Thyroid gland (tissue), 4 donors: ENCODE results near the gene DAPK1. TPM values are rescaled to one million over a fixed set of nuclear protein-coding genes. Genes with fewer than 3 reads are reported as not detected.

Experiments
- DNase-seq, 2 donors: peaks; one replicate each; pipeline ENCODE4 v3.0.0-alpha.2; 2019
- H3K27ac ChIP-seq, 3 donors: fragments of 200-600 bp; sonication (generic); 1 replicate in 2 of 3; 2 replicates in 1 of 3; pipeline ENCODE4 v1.5.1; 2016 to 2019; ENCODE audit warnings: mild to moderate bottlenecking in 1 of 3, moderate library complexity in 1 of 3
- H3K27me3 ChIP-seq: fragments of 200-600 bp; sonication (generic); one replicate; pipeline ENCODE4 v1.5.1; 2019
- H3K36me3 ChIP-seq, 2 donors: fragments of 200-600 bp; sonication (generic); one replicate each; pipeline ENCODE4 v1.5.1; 2016 to 2019
- H3K4me1 ChIP-seq, 2 donors: fragments of 200-600 bp; sonication (generic); one replicate each; pipeline ENCODE4 v1.5.1; 2017 to 2019
- H3K4me3 ChIP-seq, 3 donors: fragments of 200-600 bp; sonication (generic); replicated peaks in 1 of 3; 1 replicate in 2 of 3; 2 replicates in 1 of 3; pipeline ENCODE4 v1.5.1; 2016; ENCODE audit warnings: mild to moderate bottlenecking in 1 of 3
- H3K9me3 ChIP-seq: fragments of 200-600 bp; sonication (generic); one replicate; pipeline ENCODE4 v1.5.1; 2017
- CTCF ChIP-seq, 6 experiments: fragments of 200-600 bp in 3 of 6; fragments of 450-650 bp in 3 of 6; sonication (generic) in 3 of 6; IDR thresholded peaks; one replicate each; pipeline ENCODE4 v1.5.1; 2016 to 2019; ENCODE audit warnings: antibody characterized with exemption in 6 of 6, mild to moderate bottlenecking in 2 of 6, inconsistent platforms in 1 of 6, moderate library complexity in 1 of 6
- POLR2A ChIP-seq, 2 donors: fragments of 450-650 bp; IDR thresholded peaks; one replicate each; pipeline ENCODE4 v1.6.1; 2017; ENCODE audit warnings: antibody characterized with exemption in 2 of 2, mild to moderate bottlenecking in 2 of 2, moderate library complexity in 1 of 2
- WGBS, 2 donors: methylation state at CpG; one replicate each; pipeline ENCODE4 v1.1.5; 2017; 5-methylcytosine and 5-hydroxymethylcytosine counted together
- intact Hi-C: fragments of 100-400 bp; cut with DNase I; formaldehyde crosslinking; loops from one replicate; pipeline ENCODE4 v1.15.1; 2023
- total RNA-seq, 4 donors: library from RNA; depleted of rRNA; stranded (reverse); fragments of >200 nt; gene quantifications; one replicate each; pipeline ENCODE4 v1.2.3, GENCODE V29; 2016

The DAPK1 gene
- total RNA-seq, 4 donors from 2014 or later: 32.0 to 76.2 (median 38.2) TPM

DNA sequence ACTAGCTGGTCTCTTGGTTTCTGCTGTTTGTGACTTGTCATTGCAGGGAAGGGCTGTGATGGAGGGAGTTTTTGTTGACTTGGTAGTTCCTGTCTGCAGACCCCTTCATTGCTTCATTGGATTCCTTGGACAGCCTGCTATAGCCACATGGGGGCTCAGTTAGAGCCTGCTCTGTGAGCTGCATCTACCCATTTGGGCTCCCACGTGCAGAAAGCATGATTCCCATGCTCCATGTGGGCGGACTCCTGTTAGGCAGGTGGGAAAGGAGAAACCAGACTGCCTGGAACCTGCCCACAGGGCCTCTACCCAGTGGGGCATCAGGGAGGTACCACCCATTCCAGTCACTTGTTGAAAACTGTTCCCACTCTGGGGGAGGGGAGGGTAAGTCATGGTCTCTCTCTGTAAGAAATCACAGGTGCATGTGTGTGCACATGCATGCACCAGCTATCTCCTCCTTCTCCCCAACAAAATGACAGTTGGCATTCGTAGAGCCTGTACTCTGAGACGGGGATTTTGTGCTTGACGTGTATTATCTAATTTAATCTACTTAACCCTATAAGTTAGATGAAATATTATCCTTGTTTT lies 61.0 kb downstream of the DAPK1 start:
- no peaks in the 10 kb centered on the region for H3K9me3 ChIP-seq
- no peak overlapping the region for H3K4me3 ChIP-seq
- H3K27ac ChIP-seq: no peak overlapping the region
- intact Hi-C loops: no loop called here
- 76 to 90% methylated on average over 5 of the region's 5 CpGs for WGBS, 2 donors
- H3K27me3 ChIP-seq: no peaks in the 10 kb centered on the region
- H3K36me3 ChIP-seq: no peaks in the 10 kb centered on the region
- TF ChIP-seq POLR2A (IDR thresholded peaks at IDR 0.05): no peak
- no peak for TF ChIP-seq CTCF (IDR thresholded peaks at IDR 0.05)
- H3K4me1 ChIP-seq: peaks cover 5 to 7% of the 10 kb centered on the region in 2 donors
- DNase-seq: no peak

- no peak for DNase-seq
- H3K4me3 ChIP-seq: no peak overlapping the region
- WGBS, 2 donors: 83 to 88% methylated on average over 7 of the region's 7 CpGs
- intact Hi-C loops: loop anchor here (10.0 kb wide), 1 partner anchor 47 kb away; no protein-coding TSS in a partner anchor
- H3K4me1 ChIP-seq: peaks cover under 1 to 5% of the 10 kb centered on the region in 2 donors
- no peaks in the 10 kb centered on the region for H3K36me3 ChIP-seq
- TF ChIP-seq CTCF (IDR thresholded peaks at IDR 0.05) (no peak), POLR2A (IDR thresholded peaks at IDR 0.05) (no peak)
- no peaks in the 10 kb centered on the region for H3K9me3 ChIP-seq
- no peak overlapping the region for H3K27ac ChIP-seq
- H3K27me3 ChIP-seq: no peaks in the 10 kb centered on the region
These were observed 64.4 kb downstream of the DAPK1 start for GRCh38 chr9:87562062-87562461.

- Histone ChIP-seq H3K36me3 (no peaks in the 10 kb centered on the region), H3K4me1 (peaks cover 6% of the 10 kb centered on the region in 2 donors), H3K27ac (no peak overlapping the region), H3K27me3 (no peaks in the 10 kb centered on the region), H3K9me3 (no peaks in the 10 kb centered on the region), H3K4me3 (no peak overlapping the region)
- TF ChIP-seq CTCF (IDR thresholded peaks at IDR 0.05) (no peak), POLR2A (IDR thresholded peaks at IDR 0.05) (no peak)
- no peak for DNase-seq
- intact Hi-C loops: loop anchor here (10.0 kb wide), 1 partner anchor 48 kb away; no protein-coding TSS in a partner anchor
- 67 to 94% methylated on average over 2 of the region's 2 CpGs for WGBS, 2 donors
These were observed 65.0 kb downstream of the DAPK1 start for GRCh38 chr9:87562530-87563170.

- Histone ChIP-seq H3K4me3 (no peak overlapping the region), H3K9me3 (no peaks in the 10 kb centered on the region), H3K27me3 (no peaks in the 10 kb centered on the region), H3K27ac (no peak overlapping the region), H3K36me3 (no peaks in the 10 kb centered on the region), H3K4me1 (peaks cover 17 to 21% of the 10 kb centered on the region in 2 donors)
- DNase-seq: no peak
- no peak for TF ChIP-seq POLR2A (IDR thresholded peaks at IDR 0.05)
- TF ChIP-seq CTCF (IDR thresholded peaks at IDR 0.05): no peak
- WGBS, 2 donors: 93% methylated on average over 1 of the region's 1 CpG
- intact Hi-C loops: loop anchor here (10.0 kb wide), 1 partner anchor 49 kb away; no protein-coding TSS in a partner anchor
These were observed 66.4 kb downstream of the DAPK1 start for GRCh38 chr9:87564111-87564510.

DNA sequence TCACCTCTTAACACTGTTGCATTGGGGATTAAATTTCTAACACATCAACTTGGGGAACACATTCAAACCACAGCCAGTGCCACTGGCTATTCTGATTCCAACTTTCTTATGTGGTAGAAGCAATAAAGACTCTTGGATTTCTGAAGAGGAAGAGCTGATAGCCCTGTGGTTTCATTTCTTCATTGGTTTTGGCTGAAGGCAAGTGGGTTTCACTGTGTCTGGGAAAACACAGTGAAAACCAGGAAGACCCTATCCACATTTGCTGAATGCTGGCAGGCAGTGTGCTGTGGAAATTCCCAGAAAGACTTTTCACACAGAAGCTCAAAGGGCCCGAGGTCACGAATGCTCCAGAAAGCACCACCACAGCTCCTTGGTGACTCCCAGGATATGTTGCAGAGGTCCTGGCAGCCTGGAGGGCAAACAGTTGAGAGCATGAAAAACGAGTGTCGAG lies 67.1 kb downstream of the DAPK1 start:
- no peak overlapping the region for H3K27ac ChIP-seq
- H3K27me3 ChIP-seq: no peaks in the 10 kb centered on the region
- WGBS, 2 donors: 76 to 83% methylated on average over 4 of the region's 4 CpGs
- TF ChIP-seq CTCF (IDR thresholded peaks at IDR 0.05) (no peak), POLR2A (IDR thresholded peaks at IDR 0.05) (no peak)
- no peak overlapping the region for H3K4me3 ChIP-seq
- intact Hi-C loops: loop anchor here (10.0 kb wide), 1 partner anchor 50 kb away; no protein-coding TSS in a partner anchor
- no peaks in the 10 kb centered on the region for H3K9me3 ChIP-seq
- no peaks in the 10 kb centered on the region for H3K36me3 ChIP-seq
- DNase-seq: no peak
- peaks cover 24 to 28% of the 10 kb centered on the region in 2 donors for H3K4me1 ChIP-seq
